GM19452 (cell line): ENCODE results near the gene FOXR1.
"Not testable (repeated sequence)": the region's sequence is repeated elsewhere in the genome, so short reads cannot be mapped to it uniquely, and the experiment has no call there.

ENCODE experiments used
- ATAC-seq: cut with Tn5 transposase; IDR thresholded peaks from one replicate; pipeline ENCODE4 v1.9.1; 2021; ENCODE audit not compliant: unreplicated experiment

FOXR1 gene

GRCh38 chr11:118947091-118947490 is 24.5 kb upstream of the FOXR1 start:
- ATAC-seq: no peak

- ATAC-seq: no peak
Measured at GRCh38 chr11:118948000-118948399, 23.6 kb upstream of the FOXR1 start.

- no peak for ATAC-seq
Measured at GRCh38 chr11:118953265-118953664, 18.3 kb upstream of the FOXR1 start.

GRCh38 chr11:118953976-118954375 is 17.6 kb upstream of the FOXR1 start:
- ATAC-seq: not testable (repeated sequence)

- no peak for ATAC-seq
Measured at GRCh38 chr11:118956094-118956846, 15.3 kb upstream of the FOXR1 start, which contains the start of gene UPK2. Gene UPK2 (plus strand): TSS chr11:118956298. CDS start chr11:118956351, 53 bp downstream.

- no peak for ATAC-seq
Measured at GRCh38 chr11:118956847-118957469, 14.6 kb upstream of the FOXR1 start.

GRCh38 chr11:118957549-118957948 is 14.0 kb upstream of the FOXR1 start:
- no peak for ATAC-seq

- no peak for ATAC-seq
Measured at GRCh38 chr11:118957968-118958367, 13.6 kb upstream of the FOXR1 start.

- no peak for ATAC-seq
Measured at GRCh38 chr11:118958577-118958976, 13.0 kb upstream of the FOXR1 start.

GRCh38 chr11:118961189-118961588 is 10.4 kb upstream of the FOXR1 start:
- no peak for ATAC-seq

GRCh38 chr11:118961591-118961990 is 10.0 kb upstream of the FOXR1 start:
- ATAC-seq: no peak

GRCh38 chr11:118969508-118969907 is 2.1 kb upstream of the FOXR1 start:
- not testable (repeated sequence) for ATAC-seq

GRCh38 chr11:118973985-118974384 is 2.4 kb downstream of the FOXR1 start:
- no peak for ATAC-seq

- no peak for ATAC-seq
Measured at GRCh38 chr11:118975771-118976709, 4.5 kb downstream of the FOXR1 start.

GRCh38 chr11:118979434-118979833 is 7.9 kb downstream of the FOXR1 start:
- no peak for ATAC-seq

GRCh38 chr11:118980191-118980881 is 8.8 kb downstream of the FOXR1 start:
- no peak for ATAC-seq

GRCh38 chr11:118984337-118984736 is 12.8 kb downstream of the FOXR1 start:
- ATAC-seq: not testable (repeated sequence)

GRCh38 chr11:118984825-118985224 is 13.3 kb downstream of the FOXR1 start:
- ATAC-seq: no peak

GRCh38 chr11:118988280-118988679 is 16.7 kb downstream of the FOXR1 start:
- no peak for ATAC-seq

- not testable (repeated sequence) for ATAC-seq
Measured at GRCh38 chr11:118991486-118992038, 20.0 kb downstream of the FOXR1 start.
